BJ (cell line): ENCODE results near the gene SSH3. TPM values are rescaled to one million over a fixed set of nuclear protein-coding genes. Genes with fewer than 3 reads are reported as not detected.

Source experiments
- CTCF ChIA-PET: fragments of 350-600 bp; formaldehyde crosslinking; extraction: SDS; loops from one replicate; lab custom pipeline; 2021; ENCODE audit warnings: antibody characterized with exemption, inconsistent platforms; lab: Yijun Ruan, JAX
- POLR2A ChIA-PET: fragments of 300-600 bp; sonication (Branson Sonifier 250); formaldehyde crosslinking; extraction: SDS; loops from one replicate; lab custom pipeline; 2021; ENCODE audit warnings: antibody characterized with exemption; lab: Charles Lee
- DNase-seq: peaks from one replicate; pipeline ENCODE4 v3.0.0-alpha.2; 2011; ENCODE audit warnings: low read depth
- H3K27me3 ChIP-seq: 2 replicates; pipeline ENCODE4 v1.6.0; 2011; ENCODE audit warnings: low read length; ENCODE audit not compliant: control insufficient read depth, insufficient read depth
- H3K36me3 ChIP-seq: 2 replicates; pipeline ENCODE4 v1.5.1; 2011; ENCODE audit warnings: low read length; ENCODE audit not compliant: control insufficient read depth, insufficient read depth
- H3K4me3 ChIP-seq: 2 replicates; pipeline ENCODE4 v1.5.1; 2011; ENCODE audit warnings: low read depth, mild to moderate bottlenecking, control low read depth, low read length
- polyA minus RNA-seq: library from RNA; depleted of rRNA, polyadenylated mRNA; stranded (reverse); fragments of >200 nt; gene quantifications from 2 replicates; pipeline ENCODE4 v1.2.3, GENCODE V29; 2011; rRNA and poly(A)+ RNA removed
- polyA plus RNA-seq: library from polyadenylated mRNA; depleted of rRNA; stranded (reverse); fragments of >200 nt; gene quantifications from 2 replicates; pipeline ENCODE4 v1.2.3, GENCODE V29; 2011; rRNA removed
- TF ChIP-seq, protein P1 (sequence below): IDR thresholded peaks from 2 replicates; pipeline ENCODE4 v1.5.1; 2011; ENCODE audit warnings: low read depth, mild to moderate bottlenecking, control low read depth, inconsistent platforms, low read length, moderate library complexity; ENCODE audit not compliant: insufficient read depth

Gene SSH3, protein sequence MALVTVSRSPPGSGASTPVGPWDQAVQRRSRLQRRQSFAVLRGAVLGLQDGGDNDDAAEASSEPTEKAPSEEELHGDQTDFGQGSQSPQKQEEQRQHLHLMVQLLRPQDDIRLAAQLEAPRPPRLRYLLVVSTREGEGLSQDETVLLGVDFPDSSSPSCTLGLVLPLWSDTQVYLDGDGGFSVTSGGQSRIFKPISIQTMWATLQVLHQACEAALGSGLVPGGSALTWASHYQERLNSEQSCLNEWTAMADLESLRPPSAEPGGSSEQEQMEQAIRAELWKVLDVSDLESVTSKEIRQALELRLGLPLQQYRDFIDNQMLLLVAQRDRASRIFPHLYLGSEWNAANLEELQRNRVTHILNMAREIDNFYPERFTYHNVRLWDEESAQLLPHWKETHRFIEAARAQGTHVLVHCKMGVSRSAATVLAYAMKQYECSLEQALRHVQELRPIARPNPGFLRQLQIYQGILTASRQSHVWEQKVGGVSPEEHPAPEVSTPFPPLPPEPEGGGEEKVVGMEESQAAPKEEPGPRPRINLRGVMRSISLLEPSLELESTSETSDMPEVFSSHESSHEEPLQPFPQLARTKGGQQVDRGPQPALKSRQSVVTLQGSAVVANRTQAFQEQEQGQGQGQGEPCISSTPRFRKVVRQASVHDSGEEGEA
- polyA plus RNA-seq (19.1 and 22.1 TPM in 2 replicates), polyA minus RNA-seq (10.9 and 14.6 TPM in 2 replicates)

DNA sequence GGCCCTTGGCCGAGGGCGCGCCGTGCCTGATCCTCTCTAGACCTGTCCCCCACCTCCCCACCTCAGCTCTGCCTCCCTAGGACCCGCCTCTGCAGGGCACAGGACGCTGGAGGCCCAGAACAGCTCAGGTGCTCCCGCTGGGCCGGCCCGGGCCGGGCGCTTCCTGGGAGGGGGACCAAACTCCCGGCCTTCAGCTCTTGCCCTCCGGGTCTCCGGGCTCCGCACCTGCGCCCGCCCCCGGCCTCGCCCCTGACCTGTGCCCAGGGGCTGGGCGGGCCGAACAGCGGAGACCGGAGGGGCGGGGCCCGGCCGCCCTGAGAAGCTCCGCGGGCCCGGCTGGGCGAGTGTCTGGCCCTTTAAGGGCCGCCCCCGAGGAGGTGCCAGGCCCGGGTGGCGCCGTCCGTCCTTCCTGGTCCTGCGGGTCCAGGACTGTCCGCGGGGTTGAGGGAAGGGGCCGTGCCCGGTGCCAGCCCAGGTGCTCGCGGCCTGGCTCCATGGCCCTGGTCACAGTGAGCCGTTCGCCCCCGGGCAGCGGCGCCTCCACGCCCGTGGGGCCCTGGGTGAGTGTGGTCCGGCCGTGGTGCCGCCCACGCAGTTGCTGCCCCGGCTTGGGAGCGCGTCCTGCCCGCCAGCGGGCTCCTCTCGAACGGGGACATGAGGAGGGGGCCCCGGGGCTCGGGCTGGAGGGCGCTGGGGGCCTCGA, at the start of gene SSH3:
Gene SSH3, plus strand, starts transcription at position 399 of the 703 bp plus-strand sequence. Its CDS starts 96 bp downstream, at position 495.
- CTCF ChIA-PET = interaction anchor here (0.7 to 2.3 kb wide), 10 partner anchors 14 to 222 kb away, joined by 3 to 9 read pairs (median 4); partner anchors contain the start of gene ANKRD13D

DNA sequence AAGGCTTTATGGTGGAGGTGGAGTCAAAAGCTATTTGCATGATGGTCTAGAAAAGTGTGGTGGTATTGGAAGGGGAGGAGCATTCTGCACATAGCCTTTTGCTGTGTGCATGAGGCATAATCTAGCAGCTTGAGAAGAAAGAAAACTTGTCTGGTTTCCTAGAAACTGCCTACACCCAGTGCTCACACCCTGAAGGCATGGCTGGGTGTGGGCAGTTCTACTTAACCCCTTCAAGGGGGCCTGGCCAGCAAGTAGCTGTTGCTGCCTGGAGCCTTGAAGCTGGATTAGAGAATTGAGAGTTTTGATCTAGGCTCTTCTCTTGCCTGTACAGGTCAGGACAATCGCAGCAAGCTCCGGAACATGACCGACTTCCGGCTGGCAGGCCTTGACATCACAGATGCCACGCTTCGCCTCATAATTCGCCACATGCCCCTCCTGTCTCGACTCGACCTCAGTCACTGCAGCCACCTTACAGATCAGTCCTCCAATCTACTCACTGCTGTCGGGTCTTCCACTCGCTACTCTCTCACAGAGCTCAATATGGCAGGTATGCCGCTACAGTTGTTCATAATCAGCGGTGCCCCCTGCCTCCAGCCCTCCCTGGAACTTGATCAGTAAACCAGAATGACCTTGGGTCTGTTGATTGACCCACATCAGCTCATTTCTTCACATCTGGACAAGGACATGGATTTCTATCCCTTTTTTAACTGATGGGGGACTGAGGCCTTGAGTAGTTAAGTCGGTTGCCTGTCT, 49.3 kb upstream of the SSH3 start:
- no peak overlapping the region for H3K4me3 ChIP-seq
- DNase-seq = no peak
- H3K36me3 ChIP-seq = peaks cover 57% of the 10 kb centered on the region
- CTCF ChIA-PET = interaction anchor here (1.1 to 4.1 kb wide), 7 partner anchors 8 to 200 kb away, joined by 3 to 36 read pairs (median 5); partner anchors contain the start of gene KDM2A
- H3K27me3 ChIP-seq = no peaks in the 10 kb centered on the region
- TF ChIP-seq, protein P1, sequence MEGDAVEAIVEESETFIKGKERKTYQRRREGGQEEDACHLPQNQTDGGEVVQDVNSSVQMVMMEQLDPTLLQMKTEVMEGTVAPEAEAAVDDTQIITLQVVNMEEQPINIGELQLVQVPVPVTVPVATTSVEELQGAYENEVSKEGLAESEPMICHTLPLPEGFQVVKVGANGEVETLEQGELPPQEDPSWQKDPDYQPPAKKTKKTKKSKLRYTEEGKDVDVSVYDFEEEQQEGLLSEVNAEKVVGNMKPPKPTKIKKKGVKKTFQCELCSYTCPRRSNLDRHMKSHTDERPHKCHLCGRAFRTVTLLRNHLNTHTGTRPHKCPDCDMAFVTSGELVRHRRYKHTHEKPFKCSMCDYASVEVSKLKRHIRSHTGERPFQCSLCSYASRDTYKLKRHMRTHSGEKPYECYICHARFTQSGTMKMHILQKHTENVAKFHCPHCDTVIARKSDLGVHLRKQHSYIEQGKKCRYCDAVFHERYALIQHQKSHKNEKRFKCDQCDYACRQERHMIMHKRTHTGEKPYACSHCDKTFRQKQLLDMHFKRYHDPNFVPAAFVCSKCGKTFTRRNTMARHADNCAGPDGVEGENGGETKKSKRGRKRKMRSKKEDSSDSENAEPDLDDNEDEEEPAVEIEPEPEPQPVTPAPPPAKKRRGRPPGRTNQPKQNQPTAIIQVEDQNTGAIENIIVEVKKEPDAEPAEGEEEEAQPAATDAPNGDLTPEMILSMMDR = no peak
- POLR2A ChIA-PET = interaction anchor here (0.5 kb wide), 1 partner anchor 22 kb away, joined by 3 read pairs; no protein-coding TSS in a partner anchor

More for the DNA sequence above, at the start of gene SSH3:
- no peaks in the 10 kb centered on the region for H3K27me3 ChIP-seq
- H3K36me3 ChIP-seq = peaks cover 34% of the 10 kb centered on the region
- TF ChIP-seq, protein P1 = no peak
- DNase-seq = no peak
- H3K4me3 ChIP-seq = peak within 1 kb of the TSS; percentile 72
- POLR2A ChIA-PET = interaction anchor here (0.7 to 1.4 kb wide), 2 partner anchors 14 kb away, joined by 3 to 4 read pairs; partner anchors contain the start of gene ANKRD13D

DNA sequence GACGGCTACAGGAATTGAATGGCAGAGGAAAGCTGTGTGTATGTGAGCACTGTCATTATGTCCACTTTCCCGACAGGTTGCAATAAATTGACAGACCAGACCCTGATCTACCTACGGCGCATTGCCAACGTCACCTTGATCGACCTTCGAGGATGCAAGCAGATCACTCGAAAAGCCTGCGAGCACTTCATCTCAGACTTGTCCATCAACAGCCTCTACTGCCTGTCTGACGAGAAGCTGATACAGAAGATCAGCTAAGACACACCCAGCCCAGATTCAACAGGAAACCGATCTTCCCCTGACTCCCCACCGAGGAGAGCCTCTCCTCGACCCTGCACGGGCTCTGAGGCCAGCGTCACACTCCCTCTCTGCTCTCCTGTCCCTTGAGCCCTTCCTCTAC, 48.5 kb upstream of the SSH3 start:
- ChIA-PET CTCF (interaction anchor here (2.6 to 4.1 kb wide), 2 partner anchors 8 to 63 kb away, joined by 14 to 36 read pairs; no protein-coding TSS in a partner anchor), POLR2A (no interaction called here)
- TF ChIP-seq, protein P1 = no peak
- no peak overlapping the region for H3K4me3 ChIP-seq
- H3K27me3 ChIP-seq = no peaks in the 10 kb centered on the region
- peaks cover 53% of the 10 kb centered on the region for H3K36me3 ChIP-seq
- DNase-seq = no peak

DNA sequence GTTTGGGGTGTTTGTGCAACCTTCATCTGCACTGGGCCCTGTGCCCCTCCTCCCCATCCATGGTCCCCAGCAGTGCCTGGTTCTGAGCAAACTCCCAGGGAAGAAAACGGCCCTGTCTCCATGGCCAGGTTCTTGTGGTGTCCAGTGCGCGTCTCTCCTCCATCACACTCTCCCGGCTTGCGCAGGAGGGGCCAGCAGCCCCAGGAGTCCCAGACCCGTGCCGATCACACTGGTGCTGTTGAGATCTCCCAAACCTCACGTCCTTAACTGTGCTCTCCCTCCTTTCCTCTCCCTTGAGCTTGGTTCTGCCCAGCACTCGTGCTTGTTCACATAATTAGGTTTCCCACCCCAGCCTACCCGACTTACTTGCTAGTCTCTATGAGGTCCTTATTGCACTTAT, 48.0 kb upstream of the SSH3 start:
- ChIA-PET POLR2A (no interaction called here), CTCF (interaction anchor here (2.6 kb wide), 1 partner anchor 62 kb away, joined by 14 read pairs; no protein-coding TSS in a partner anchor)
- TF ChIP-seq, protein P1 = no peak
- no peaks in the 10 kb centered on the region for H3K27me3 ChIP-seq
- no peak for DNase-seq
- H3K4me3 ChIP-seq = no peak overlapping the region
- peaks cover 48% of the 10 kb centered on the region for H3K36me3 ChIP-seq
